Spleen (tissue), 11 donors: Measurements from ENCODE around the gene FAM219A. TPM values are rescaled to one million over a fixed set of nuclear protein-coding genes. Genes with fewer than 3 reads are reported as not detected.

Experiments
- DNase-seq: peaks from one replicate; pipeline ENCODE4 v3.0.0-alpha.2; 2020
- H3K27ac ChIP-seq, 8 donors: fragments of 200-600 bp; sonication (generic) in 7 of 8; 1 replicate in 4 of 8; 2 replicates in 4 of 8; pipeline versions ENCODE4 v1.5.0 to v1.8.0; 2016 to 2021; ENCODE audit warnings: inconsistent platforms in 4 of 8, mild to moderate bottlenecking in 4 of 8, moderate library complexity in 1 of 8
- H3K27me3 ChIP-seq, 7 donors: fragments of 200-600 bp; sonication (generic) in 6 of 7; replicated peaks in 1 of 7; 1 replicate in 4 of 7; 2 replicates in 3 of 7; pipeline versions ENCODE4 v1.5.0 to v1.8.0; 2016 to 2021; ENCODE audit warnings: inconsistent platforms in 3 of 7, mild to moderate bottlenecking in 1 of 7
- H3K36me3 ChIP-seq, 6 donors: fragments of 200-600 bp; sonication (generic) in 5 of 6; 1 replicate in 4 of 6; 2 replicates in 2 of 6; pipeline versions ENCODE4 v1.5.0 to v1.8.0; 2016 to 2021; ENCODE audit warnings: inconsistent platforms in 2 of 6
- H3K4me1 ChIP-seq, 6 donors: fragments of 200-600 bp; sonication (generic) in 5 of 6; 1 replicate in 3 of 6; 2 replicates in 3 of 6; pipeline versions ENCODE4 v1.5.0 to v1.8.0; 2016 to 2021; ENCODE audit warnings: inconsistent platforms in 3 of 6
- H3K4me3 ChIP-seq, 8 donors: fragments of 200-600 bp; sonication (generic) in 7 of 8; 1 replicate in 4 of 8; 2 replicates in 4 of 8; pipeline versions ENCODE4 v1.5.0 to v1.8.0; 2016 to 2021; ENCODE audit warnings: inconsistent platforms in 4 of 8, mild to moderate bottlenecking in 4 of 8, moderate library complexity in 2 of 8
- H3K9me3 ChIP-seq, 8 donors: fragments of 200-600 bp; sonication (generic) in 7 of 8; 1 replicate in 4 of 8; 2 replicates in 4 of 8; pipeline versions ENCODE4 v1.5.0 to v1.8.0; 2016 to 2021; ENCODE audit warnings: inconsistent platforms in 4 of 8
- POLR2A ChIP-seq, 3 donors: fragments of 450-650 bp; IDR thresholded peaks; one replicate each; pipeline ENCODE4 v1.5.1; 2017; ENCODE audit warnings: antibody characterized with exemption in 3 of 3, mild to moderate bottlenecking in 1 of 3
- POLR2AphosphoS5 ChIP-seq, 3 donors: sonication (generic); formaldehyde crosslinking; IDR thresholded peaks; one replicate each; pipeline ENCODE4 v1.5.1; 2017; ENCODE audit warnings: antibody characterized with exemption in 3 of 3
- WGBS, 5 donors: extraction: QIAGEN DNeasy Blood & Tissue Kit in 3 of 5; methylation state at CpG; one replicate each; pipeline versions ENCODE4 v1.1.5 to v1.1.7; 2013 to 2018; 5-methylcytosine and 5-hydroxymethylcytosine counted together
- intact Hi-C: fragments of 100-400 bp; cut with DNase I; formaldehyde crosslinking; loops from one replicate; pipeline ENCODE4 v1.15.0; 2023; ENCODE audit warnings: low total_unique reads
- polyA plus RNA-seq, 3 donors: library from polyadenylated mRNA; stranded (reverse); fragments of 200-250 nt; gene quantifications; one replicate each; pipeline ENCODE4 v1.2.1, GENCODE V29; 2013
- total RNA-seq, 7 donors: library from RNA; depleted of rRNA in 3 of 7; stranded (reverse); fragments of >200 nt in 3 of 7; fragmentation: NEBNext Ultra II Directional in 4 of 7; extraction: Animal tissue kit (Norgen Biotek cat#: 25700) in 4 of 7; gene quantifications; one replicate each; pipeline versions ENCODE4 v1.1.0 to v1.2.1, GENCODE V29; 2016 to 2021
- TF ChIP-seq, protein P1 (sequence below), 11 experiments: fragments of 200-600 bp in 7 of 11; fragments of 450-650 bp in 4 of 11; sonication (generic) in 4 of 11; IDR thresholded peaks in 8 of 11; conservative IDR thresholded peaks in 3 of 11; 1 replicate in 7 of 11; 2 replicates in 4 of 11; pipeline versions ENCODE4 v1.4.0 to v1.8.0; 2016 to 2021; ENCODE audit warnings: antibody characterized with exemption in 11 of 11, inconsistent platforms in 4 of 11, mild to moderate bottlenecking in 1 of 11
- donor health status: healthy with polysubstance abuse.
- donor health status: DM: no; HTN: no; CAD: no; lungs with moderate emphysema.
- donor health status: DM: no; HTN: no; CAD: no.
- donor health status: Bipolar disorder and iron deficiency.
- donor health status: healthy.
- donor health status: DM: no; HTN: no; CAD: no.
- donor health status: DM: yes; HTN: yes; CAD: no.

Gene FAM219A
- total and polyA plus RNA-seq, 10 donors = 3.2 to 26.9 (median 11.0) TPM

GRCh38 chr9:34454571-34455065 lies 3.8 kb downstream of the FAM219A start:
- H3K4me1 ChIP-seq = peaks cover 14 to 59% (median 36%) of the 10 kb centered on the region in 6 donors
- H3K36me3 ChIP-seq = no peaks in the 10 kb centered on the region
- no peaks in the 10 kb centered on the region for H3K9me3 ChIP-seq
- no peak overlapping the region for H3K27ac ChIP-seq
- no peak for DNase-seq
- intact Hi-C loops = loop anchor here (5.0 kb wide), 1 partner anchor 158 kb away; the partner anchor contains the start of gene RPP25L
- 73 to 87% (median 82%) methylated on average over 3 of the region's 3 CpGs for WGBS, 5 donors
- H3K27me3 ChIP-seq = no peaks in the 10 kb centered on the region
- no peak for TF ChIP-seq POLR2A (IDR thresholded peaks at IDR 0.05)
- no peak for TF ChIP-seq POLR2AphosphoS5 (IDR thresholded peaks at IDR 0.05)
- TF ChIP-seq, protein P1, sequence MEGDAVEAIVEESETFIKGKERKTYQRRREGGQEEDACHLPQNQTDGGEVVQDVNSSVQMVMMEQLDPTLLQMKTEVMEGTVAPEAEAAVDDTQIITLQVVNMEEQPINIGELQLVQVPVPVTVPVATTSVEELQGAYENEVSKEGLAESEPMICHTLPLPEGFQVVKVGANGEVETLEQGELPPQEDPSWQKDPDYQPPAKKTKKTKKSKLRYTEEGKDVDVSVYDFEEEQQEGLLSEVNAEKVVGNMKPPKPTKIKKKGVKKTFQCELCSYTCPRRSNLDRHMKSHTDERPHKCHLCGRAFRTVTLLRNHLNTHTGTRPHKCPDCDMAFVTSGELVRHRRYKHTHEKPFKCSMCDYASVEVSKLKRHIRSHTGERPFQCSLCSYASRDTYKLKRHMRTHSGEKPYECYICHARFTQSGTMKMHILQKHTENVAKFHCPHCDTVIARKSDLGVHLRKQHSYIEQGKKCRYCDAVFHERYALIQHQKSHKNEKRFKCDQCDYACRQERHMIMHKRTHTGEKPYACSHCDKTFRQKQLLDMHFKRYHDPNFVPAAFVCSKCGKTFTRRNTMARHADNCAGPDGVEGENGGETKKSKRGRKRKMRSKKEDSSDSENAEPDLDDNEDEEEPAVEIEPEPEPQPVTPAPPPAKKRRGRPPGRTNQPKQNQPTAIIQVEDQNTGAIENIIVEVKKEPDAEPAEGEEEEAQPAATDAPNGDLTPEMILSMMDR (IDR thresholded peaks at IDR 0.05 in 8 of 11, conservative IDR thresholded peaks at IDR 0.05 in 3 of 11) = no peak
- no peak overlapping the region for H3K4me3 ChIP-seq

- WGBS, 5 donors = 80 to 88% (median 82%) methylated on average over 2 of the region's 2 CpGs
- no peaks in the 10 kb centered on the region for H3K27me3 ChIP-seq
- H3K9me3 ChIP-seq = no peaks in the 10 kb centered on the region
- H3K27ac ChIP-seq = no peak overlapping the region
- intact Hi-C loops = no loop called here
- peaks cover 13 to 48% (median 26%) of the 10 kb centered on the region in 6 donors for H3K4me1 ChIP-seq
- TF ChIP-seq, protein P1 (IDR thresholded peaks at IDR 0.05 in 8 of 11, conservative IDR thresholded peaks at IDR 0.05 in 3 of 11) = no peak
- no peak for TF ChIP-seq POLR2AphosphoS5 (IDR thresholded peaks at IDR 0.05)
- no peak for TF ChIP-seq POLR2A (IDR thresholded peaks at IDR 0.05)
- no peak for DNase-seq
- H3K4me3 ChIP-seq = no peak overlapping the region
- H3K36me3 ChIP-seq = no peaks in the 10 kb centered on the region
Observed at GRCh38 chr9:34452568-34452967, 5.8 kb downstream of the FAM219A start.

- no peak for TF ChIP-seq POLR2A (IDR thresholded peaks at IDR 0.05)
- no peak for TF ChIP-seq POLR2AphosphoS5 (IDR thresholded peaks at IDR 0.05)
- TF ChIP-seq, protein P1 (IDR thresholded peaks at IDR 0.05 in 8 of 11, conservative IDR thresholded peaks at IDR 0.05 in 3 of 11) = no peak
- no peak overlapping the region for H3K4me3 ChIP-seq
- no peak for DNase-seq
- no peak overlapping the region for H3K27ac ChIP-seq
- WGBS, 5 donors = 66 to 76% (median 71%) methylated on average over 3 of the region's 3 CpGs
- H3K4me1 ChIP-seq = peaks cover 3 to 38% (median 16%) of the 10 kb centered on the region in 6 donors
- no peaks in the 10 kb centered on the region for H3K27me3 ChIP-seq
- no peaks in the 10 kb centered on the region for H3K9me3 ChIP-seq
- intact Hi-C loops = no loop called here
- H3K36me3 ChIP-seq = no peaks in the 10 kb centered on the region
Observed at GRCh38 chr9:34451545-34451944, 6.8 kb downstream of the FAM219A start.

DNA sequence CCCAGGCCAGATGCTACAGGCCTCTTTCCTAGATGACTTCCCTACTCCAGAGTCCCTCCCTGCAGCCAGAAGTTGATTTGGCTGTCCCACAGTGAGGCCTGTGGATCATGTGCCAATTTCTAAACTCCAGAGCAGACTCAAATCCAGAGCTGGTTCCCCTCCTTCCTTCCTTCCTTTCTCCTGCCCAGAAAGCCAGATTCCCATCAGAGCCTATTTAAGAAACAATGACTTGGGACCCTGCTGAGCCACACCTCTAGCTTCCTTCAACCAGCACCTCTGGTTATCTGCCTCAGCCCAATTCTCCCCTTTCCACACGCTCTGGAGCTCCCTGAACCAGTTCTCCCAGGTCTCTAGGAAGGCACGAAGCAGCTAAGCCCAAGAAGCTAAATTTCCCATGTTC lies 7.2 kb downstream of the FAM219A start:
- no peak overlapping the region for H3K4me3 ChIP-seq
- TF ChIP-seq POLR2AphosphoS5 (IDR thresholded peaks at IDR 0.05) (no peak), POLR2A (IDR thresholded peaks at IDR 0.05) (no peak)
- TF ChIP-seq, protein P1 (IDR thresholded peaks at IDR 0.05 in 8 of 11, conservative IDR thresholded peaks at IDR 0.05 in 3 of 11) = no peak
- H3K27me3 ChIP-seq = no peaks in the 10 kb centered on the region
- H3K36me3 ChIP-seq = no peaks in the 10 kb centered on the region
- H3K9me3 ChIP-seq = no peaks in the 10 kb centered on the region
- DNase-seq = no peak
- no peak overlapping the region for H3K27ac ChIP-seq
- intact Hi-C loops = no loop called here
- 81 to 95% (median 84%) methylated on average over 2 of the region's 2 CpGs for WGBS, 5 donors
- H3K4me1 ChIP-seq = peaks cover 0 to 34% (median 12%) of the 10 kb centered on the region in 6 donors
